ENCODE data around the gene KRTAP10-4.

DNA sequence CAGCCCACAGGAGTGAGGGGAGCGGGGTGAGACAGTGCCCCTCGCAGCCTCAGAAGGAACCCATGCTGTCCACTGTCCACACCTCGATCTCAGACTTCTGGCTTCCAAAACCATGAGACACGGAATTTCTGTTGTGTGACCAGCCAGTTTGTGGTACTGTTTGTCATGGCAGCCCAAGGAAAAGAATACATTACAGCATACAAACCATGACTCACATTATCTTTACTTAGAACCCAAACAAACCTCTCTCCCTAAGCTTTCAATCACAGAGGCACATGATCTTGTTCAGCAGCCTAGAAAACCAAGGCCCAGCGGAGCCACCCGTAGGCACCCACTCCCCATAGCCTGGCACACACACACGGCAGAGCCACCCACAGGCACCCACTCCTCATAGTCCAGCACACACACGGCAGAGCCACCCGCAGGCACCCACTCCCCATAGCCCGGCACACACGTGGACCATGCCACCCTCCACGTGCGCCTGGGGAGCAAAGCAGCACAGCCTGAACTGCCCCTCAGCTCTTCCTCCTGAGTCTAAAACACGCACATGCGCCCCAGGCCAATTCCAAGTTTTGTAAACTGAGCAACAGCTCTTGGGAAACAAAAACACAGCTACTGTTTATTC lies 458 bp upstream of the KRTAP10-4 start:
- TF ChIP-seq, protein P1, sequence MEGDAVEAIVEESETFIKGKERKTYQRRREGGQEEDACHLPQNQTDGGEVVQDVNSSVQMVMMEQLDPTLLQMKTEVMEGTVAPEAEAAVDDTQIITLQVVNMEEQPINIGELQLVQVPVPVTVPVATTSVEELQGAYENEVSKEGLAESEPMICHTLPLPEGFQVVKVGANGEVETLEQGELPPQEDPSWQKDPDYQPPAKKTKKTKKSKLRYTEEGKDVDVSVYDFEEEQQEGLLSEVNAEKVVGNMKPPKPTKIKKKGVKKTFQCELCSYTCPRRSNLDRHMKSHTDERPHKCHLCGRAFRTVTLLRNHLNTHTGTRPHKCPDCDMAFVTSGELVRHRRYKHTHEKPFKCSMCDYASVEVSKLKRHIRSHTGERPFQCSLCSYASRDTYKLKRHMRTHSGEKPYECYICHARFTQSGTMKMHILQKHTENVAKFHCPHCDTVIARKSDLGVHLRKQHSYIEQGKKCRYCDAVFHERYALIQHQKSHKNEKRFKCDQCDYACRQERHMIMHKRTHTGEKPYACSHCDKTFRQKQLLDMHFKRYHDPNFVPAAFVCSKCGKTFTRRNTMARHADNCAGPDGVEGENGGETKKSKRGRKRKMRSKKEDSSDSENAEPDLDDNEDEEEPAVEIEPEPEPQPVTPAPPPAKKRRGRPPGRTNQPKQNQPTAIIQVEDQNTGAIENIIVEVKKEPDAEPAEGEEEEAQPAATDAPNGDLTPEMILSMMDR (conservative IDR thresholded peaks at IDR 0.05; ENCODE audit: low read depth in 2 of 2), result no peak
- TF ChIP-seq, protein P2, sequence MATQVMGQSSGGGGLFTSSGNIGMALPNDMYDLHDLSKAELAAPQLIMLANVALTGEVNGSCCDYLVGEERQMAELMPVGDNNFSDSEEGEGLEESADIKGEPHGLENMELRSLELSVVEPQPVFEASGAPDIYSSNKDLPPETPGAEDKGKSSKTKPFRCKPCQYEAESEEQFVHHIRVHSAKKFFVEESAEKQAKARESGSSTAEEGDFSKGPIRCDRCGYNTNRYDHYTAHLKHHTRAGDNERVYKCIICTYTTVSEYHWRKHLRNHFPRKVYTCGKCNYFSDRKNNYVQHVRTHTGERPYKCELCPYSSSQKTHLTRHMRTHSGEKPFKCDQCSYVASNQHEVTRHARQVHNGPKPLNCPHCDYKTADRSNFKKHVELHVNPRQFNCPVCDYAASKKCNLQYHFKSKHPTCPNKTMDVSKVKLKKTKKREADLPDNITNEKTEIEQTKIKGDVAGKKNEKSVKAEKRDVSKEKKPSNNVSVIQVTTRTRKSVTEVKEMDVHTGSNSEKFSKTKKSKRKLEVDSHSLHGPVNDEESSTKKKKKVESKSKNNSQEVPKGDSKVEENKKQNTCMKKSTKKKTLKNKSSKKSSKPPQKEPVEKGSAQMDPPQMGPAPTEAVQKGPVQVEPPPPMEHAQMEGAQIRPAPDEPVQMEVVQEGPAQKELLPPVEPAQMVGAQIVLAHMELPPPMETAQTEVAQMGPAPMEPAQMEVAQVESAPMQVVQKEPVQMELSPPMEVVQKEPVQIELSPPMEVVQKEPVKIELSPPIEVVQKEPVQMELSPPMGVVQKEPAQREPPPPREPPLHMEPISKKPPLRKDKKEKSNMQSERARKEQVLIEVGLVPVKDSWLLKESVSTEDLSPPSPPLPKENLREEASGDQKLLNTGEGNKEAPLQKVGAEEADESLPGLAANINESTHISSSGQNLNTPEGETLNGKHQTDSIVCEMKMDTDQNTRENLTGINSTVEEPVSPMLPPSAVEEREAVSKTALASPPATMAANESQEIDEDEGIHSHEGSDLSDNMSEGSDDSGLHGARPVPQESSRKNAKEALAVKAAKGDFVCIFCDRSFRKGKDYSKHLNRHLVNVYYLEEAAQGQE (IDR thresholded peaks at IDR 0.05; ENCODE audit: unreplicated experiment), result no peak
- TF ChIP-seq POLR2AphosphoS5 (IDR thresholded peaks at IDR 0.05; ENCODE audit: low read depth) (no peak), CREB1 (CRISPR knock-in tag; IDR thresholded peaks at IDR 0.05; ENCODE audit: low read depth) (no peak), EZH2 (IDR thresholded peaks at IDR 0.05; ENCODE audit: low read depth, unreplicated experiment) (no peak)

Measured in GM23338 (cell line).